HG02642 (cell line): ENCODE data around the gene SLC12A9.

Experiments used
- ATAC-seq: cut with Tn5 transposase; IDR thresholded peaks from one replicate; pipeline ENCODE4 v1.9.1; 2021; ENCODE audit warnings: mild to moderate bottlenecking; ENCODE audit not compliant: unreplicated experiment, poor library complexity

Gene SLC12A9

DNA sequence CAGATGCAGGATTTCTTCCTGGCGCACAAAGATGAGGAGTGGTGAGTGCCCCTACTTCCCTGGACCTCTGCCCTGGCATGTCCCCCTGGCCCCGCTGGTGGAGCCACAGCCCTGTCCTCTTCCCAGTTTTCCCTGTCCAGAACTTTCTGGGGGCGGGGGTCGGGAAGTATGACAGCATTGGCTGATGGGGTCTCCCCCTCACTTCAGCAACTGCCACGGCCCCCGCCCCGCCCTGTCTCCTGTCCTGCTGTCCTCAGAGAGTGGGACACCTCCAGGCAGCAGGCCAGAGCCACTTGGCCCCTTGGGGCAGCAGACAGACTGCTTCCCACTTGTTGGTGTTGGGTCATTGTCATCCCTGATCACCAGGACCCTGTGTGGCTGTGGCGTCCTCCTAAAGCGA, 29.7 kb downstream of the SLC12A9 start:
- ATAC-seq = no peak

DNA sequence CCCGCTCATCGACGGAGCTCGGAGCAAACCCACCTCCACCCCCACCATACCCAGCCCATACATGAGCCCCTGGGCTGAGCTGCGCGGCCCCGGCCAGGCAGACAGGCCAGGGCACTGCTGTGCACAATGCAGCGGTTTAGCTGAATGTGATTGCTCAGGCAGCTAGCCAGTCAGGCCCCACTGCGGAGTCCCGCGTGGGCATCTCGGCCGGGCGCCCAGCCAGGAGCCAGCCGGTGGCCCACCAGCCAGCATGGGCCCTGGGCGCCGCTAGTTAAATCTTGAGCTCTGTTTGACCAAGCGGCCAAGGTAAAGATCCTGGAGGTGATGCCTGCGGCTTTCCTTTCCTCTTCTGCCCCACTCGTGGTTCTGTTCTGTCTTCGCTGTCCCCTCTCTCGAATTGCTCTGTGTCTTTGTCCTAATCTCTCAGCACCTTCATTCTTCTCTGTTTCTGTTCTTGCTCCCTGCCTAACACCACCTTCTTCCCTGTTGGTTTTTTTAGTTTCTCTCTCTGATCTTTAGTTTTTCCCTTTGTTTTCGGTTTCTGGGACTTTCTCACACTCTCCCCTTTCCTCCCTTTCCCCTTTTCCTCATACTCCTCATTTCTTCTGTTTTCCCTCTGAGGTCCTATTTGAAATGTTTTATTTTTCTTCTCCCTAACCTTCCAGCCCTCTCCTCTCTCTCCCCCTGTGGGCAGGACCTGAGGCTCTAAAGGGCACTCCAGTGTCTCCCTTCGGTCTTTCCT, 30.4 kb downstream of the SLC12A9 start:
- ATAC-seq = no peak

DNA sequence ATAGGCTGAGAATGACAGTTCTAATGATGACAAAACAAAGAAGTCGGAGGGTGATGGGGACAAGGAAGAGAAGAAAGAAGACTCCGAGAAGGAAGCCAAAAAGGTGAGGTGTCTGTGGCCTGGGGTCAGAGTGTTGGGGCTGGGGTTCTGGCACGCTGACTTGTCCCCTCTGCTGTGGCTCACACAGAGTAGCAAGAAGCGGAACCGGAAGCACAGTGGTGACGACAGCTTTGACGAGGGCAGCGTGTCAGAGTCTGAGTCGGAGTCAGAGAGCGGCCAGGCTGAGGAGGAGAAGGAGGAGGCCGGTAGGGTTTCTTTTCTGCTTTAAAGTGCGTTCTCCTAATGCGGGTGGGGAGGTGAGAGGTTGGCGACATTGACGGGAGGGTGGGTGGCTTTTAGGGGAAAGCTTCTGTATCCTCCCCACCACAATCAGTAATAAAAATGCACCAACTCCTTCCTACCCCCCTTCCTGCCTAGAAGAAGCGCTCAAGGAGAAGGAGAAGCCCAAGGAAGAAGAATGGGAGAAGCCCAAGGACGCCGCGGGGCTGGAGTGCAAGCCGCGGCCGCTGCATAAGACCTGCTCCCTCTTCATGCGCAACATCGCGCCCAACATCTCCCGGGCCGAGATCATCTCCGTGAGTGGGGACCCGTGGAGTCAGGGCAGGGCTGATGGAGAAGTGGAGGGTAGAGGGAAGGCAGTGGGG, 32.4 kb downstream of the SLC12A9 start:
- ATAC-seq = no peak

DNA sequence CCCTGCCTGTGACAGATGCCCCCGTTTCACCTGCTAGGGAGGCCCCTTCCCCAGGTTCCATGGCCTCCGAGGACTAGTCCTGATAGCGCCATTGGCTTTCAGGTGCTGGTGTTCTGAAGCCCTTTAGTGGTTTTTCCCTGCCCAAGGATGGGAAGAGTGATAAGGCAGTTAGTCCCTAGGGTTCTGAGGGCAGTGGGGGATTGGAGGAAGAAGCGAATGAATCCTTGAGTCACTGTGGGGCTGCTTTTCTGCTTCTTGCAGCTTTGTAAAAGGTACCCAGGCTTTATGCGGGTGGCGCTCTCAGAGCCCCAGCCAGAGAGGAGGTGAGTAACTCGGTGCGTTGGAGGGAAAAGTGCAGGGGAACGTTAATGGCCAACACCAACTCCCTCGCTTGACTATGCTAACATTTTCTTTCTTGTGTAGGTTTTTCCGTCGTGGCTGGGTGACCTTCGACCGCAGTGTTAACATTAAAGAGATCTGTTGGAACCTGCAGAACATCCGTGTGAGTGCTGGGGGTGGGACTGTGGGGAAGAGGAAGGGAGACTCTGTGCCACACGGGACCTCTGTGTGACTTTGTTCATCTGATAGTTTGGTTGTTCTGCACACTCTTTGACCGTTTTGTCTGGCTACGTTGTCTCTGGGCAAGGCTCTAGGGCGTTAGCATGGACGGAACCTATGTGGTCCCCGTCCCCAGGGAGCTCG, 33.1 kb downstream of the SLC12A9 start:
- ATAC-seq = no peak

DNA sequence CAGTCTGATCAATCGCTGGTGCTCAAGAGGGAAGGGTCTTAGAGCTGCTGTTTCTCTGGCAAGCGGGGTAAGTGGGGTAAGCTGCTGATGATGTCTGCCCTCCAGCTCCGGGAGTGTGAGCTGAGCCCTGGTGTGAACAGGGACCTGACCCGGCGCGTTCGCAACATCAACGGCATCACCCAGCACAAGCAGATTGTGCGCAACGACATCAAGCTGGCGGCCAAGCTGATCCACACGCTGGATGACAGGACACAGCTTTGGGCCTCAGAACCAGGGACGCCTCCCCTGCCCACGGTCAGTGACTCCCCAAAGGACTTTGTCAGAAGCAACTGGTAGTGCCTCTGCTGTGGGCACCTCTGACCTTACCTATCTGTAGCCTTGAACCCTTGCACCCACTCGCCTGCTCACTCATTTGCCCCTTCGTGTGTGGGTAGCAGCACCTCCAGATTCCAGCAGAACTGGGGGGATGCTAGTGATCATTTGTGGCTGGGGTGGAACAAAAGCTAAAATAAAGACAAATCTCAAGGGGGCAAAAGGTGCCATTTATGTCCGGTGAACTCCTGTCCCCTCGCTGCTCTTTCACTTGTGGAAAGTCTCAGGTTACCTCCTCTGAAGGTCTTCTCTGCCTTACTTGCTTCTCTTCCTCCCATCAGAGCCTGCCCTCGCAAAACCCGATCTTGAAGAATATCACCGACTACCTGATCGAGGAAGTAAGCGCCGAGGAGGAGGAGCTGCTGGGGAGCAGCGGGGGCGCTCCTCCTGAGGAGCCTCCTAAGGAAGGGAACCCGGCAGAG, 33.8 kb downstream of the SLC12A9 start:
- no peak for ATAC-seq

DNA sequence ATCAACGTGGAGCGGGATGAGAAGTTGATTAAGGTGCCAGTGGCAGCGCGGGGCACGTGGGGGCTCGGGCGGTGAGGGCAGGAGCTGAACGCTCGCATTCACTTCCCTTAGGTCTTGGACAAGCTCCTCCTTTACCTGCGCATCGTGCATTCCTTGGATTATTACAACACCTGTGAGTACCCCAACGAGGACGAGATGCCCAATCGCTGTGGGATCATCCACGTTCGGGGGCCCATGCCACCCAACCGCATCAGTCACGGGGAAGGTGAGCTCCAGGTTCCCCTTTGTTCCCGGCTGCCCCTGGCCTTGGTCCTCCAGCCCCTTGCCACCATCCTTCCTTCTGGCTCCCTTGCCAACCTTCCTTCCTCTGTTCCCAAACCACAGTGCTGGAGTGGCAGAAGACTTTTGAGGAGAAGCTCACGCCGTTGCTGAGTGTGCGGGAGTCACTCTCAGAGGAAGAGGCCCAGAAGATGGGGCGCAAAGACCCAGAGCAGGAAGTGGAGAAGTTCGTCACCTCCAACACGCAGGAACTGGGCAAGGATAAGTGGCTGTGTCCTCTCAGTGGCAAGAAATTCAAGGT, 34.5 kb downstream of the SLC12A9 start:
- ATAC-seq = no peak

DNA sequence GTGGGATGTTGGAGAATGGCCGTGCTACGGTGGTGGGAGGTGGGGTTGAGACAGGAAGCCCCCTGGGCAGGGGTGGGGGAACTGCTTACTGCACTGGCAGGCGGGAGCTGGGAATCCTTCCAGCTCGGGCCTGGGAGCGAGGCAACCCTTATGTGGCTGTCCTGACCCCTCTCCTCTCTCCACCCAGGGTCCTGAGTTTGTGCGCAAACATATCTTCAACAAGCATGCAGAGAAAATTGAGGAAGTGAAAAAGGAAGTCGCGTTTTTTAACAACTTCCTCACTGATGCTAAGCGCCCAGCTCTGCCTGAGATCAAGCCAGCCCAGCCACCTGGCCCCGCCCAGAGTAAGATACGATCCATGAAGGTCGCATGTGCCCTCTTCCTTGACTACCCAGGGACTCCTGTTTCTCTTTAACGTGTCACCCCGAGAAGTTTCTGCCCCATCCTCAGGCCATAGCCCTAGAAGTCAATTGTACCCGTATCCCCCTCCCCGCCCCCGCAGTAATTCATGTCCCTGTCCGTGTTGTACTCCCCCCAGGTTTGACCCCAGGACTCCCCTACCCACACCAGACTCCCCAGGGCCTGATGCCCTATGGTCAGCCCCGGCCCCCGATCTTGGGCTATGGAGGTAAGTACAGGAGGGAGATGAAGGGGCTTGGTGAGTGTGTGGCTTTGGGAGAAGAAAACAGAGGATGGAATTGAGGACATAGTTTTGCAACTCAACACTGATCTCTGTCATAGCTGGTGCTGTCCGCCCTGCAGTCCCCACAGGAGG, 35.2 kb downstream of the SLC12A9 start:
- ATAC-seq = peak; percentile 43

DNA sequence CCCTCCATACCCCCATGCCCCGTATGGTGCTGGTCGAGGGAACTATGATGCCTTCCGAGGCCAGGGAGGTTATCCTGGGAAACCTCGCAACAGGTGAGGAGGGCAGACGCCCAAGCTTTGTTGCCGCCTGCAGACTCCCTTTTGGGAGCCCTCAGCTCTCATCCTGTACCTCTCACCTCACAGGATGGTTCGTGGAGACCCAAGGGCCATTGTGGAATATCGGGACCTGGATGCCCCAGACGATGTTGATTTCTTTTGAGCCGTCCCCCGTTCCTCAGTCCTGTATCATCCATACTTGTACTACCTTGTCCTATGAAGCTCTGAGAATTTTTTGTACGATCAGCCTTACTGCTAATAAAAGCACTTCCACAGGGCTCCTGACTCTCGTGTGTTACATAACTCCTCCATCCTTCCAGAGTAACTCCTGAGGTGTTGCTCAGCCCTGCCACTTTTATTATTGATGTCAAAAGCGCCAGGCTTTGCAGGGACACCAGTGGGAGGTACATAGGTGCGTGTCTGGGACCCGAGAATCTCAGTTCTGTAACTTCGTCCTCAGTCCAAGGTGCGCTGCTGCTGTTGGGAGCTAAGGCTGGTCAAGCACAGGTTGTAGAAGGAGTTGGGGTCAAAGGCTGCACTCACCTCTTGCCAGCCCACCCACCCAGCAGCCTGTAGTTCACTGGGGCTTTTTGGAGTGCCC, 35.9 kb downstream of the SLC12A9 start:
- ATAC-seq = no peak

DNA sequence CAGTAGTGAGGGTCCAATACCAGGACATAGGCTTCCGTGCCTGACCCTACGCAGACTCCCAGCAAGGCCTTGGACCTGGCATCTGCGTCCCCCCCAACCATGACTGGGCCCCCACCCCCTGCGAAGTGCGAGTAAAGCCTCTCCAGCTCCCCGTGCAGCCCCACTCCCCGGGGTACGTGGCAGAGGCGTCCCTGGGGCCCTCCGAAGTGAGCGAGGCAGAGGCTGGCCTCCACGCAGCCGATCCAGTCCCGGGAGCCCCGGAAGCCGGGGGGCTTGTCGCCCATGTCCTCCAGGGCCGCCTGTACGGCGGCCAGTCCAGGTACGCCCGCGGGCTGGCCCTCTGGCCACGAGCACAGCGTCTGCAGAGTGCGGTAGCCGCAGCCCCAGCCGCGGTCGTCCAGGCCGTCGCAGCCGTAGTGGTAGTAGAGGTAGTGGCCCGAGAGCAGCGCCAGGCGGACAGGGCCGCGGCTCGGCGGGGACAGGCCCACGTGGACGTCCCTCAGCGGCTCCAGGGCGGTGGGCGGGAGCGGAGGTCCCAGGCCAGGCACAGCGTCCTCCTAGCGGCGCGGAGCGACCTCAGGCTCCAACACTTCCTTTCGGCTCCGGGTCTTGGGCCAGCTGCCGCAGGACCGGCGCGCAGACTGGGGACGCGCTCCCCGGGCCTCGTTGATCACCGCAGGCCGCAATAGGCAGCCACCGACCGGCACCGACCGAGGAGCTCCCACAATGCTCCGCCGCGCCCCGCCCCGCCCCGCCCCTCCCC, 36.7 kb downstream of the SLC12A9 start, which contains the start of gene UFSP1:
Gene UFSP1 (minus strand): TSS at position 728 of the 763 bp plus-strand sequence. CDS start 444 bp downstream, at position 284.
- ATAC-seq = peak; percentile 30

DNA sequence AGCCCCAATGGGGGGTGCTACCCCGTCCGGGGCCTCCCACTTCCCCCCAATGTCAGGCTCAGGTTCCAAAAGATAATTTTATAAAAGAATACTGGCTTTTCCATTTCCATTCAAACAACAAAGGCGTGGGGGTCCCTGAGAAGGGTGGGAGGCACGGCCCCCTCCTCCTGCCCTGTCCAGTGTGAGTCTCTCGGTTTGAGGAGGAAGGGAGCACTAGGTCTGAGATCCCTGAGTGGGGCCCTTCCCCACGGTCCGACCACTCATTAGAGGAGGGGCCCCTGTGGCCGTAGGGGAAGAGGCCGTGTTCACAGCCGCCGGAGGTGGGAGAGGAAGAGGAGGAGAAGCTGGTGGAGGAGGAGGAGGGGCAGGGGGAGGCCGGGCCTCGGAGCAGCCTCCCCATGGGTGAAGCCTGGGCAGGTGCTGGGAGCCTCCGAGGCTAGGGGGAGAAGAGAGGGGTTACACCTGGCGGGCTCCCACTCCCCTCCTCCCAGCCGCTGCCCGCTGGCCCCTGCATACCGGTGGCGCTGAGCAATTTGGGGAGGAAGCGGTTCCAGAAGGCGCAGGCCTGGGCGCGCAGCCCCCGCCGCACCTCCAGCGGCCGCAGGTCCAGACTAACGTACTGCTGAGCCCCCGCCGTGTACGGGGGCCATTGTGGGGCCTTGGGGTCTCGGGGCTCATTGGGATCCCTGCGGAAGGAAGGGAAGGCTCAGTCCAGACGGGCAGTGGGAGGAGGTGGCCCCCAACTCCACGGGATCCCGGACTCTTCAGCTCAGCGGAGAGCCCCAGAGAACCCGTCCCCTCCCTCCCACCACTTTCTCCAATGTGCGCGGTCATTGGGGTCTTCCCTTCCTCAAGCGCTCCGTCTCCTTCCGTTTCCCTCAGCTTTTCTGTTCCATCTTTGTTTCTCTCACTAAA, 38.4 kb downstream of the SLC12A9 start:
- no peak for ATAC-seq

DNA sequence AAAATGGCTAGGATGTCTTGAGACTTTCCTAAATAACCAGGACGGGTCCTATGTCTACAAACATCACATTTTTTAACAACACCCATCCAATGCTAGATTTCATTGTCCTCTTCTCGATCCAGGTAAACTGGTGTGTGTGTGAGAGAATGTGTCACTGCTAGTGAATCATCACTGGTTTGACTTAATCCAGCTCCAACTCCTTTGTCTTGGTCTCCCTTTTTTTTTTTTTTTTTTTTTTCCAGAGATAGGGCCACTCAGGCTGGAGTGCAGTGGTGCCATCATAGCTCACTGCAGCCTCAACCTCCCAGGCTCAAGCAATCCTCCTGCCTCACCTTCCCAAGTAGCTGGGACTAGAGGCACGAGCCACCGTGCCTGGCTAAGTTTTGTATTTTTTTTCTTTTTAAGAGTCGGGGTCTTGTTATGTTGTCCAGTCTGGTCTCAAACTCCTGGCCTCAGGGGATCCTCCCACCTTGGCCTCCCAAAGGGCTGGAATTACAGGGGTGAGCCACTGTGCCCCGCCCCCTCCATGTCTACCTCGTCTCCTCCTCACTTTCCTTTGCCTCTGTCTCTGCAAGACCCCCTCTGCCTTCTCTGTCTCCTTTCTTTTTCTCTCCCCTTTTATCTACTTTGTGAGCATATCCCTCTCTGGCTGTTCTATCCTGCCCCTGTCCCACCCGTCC, 39.2 kb downstream of the SLC12A9 start:
- no peak for ATAC-seq

DNA sequence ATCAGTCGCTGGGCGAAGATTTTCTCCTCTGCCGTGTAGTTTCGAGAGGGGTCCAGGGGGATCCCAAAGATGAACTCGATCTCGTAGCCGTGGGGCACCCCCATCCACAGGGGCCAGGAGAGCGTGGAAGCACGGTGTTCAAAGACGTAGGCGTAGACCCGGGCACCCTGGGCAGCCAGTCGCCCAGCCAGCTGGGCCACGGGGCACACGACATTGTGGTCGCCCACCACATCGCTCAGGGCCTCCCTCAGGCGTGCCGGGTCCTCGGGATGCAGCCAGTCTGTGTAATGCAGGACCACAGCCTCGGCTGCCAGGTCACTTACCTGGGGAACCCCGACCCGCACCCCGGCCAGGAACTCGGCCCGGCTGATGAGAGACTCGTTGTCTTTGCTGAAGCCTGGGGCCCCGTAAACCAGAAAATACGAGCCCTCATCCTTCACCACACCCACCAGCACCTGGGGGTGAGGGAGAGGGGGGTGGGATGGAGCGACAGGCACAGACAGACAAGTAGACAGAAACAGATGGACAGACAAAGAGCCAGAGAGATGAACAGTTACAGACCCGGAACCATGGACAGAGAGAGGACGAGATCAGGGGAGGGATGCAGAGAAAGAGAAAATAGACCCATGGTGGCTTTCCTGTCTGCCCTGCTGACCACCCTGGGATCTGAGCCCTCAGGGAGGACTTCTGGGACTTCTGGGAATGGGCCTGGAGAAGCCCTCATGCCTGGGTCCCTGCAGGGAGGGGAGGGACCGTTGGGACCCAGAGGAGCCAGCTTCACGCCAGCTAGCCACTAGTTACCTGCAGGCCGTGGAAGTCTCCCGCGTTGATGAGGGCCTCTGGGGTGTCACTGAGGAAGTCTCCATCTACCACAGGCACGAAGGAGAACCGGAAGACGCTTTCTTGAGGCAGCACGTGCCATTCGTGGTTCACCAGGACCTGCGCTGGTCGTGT, 40.1 kb downstream of the SLC12A9 start:
- no peak for ATAC-seq

DNA sequence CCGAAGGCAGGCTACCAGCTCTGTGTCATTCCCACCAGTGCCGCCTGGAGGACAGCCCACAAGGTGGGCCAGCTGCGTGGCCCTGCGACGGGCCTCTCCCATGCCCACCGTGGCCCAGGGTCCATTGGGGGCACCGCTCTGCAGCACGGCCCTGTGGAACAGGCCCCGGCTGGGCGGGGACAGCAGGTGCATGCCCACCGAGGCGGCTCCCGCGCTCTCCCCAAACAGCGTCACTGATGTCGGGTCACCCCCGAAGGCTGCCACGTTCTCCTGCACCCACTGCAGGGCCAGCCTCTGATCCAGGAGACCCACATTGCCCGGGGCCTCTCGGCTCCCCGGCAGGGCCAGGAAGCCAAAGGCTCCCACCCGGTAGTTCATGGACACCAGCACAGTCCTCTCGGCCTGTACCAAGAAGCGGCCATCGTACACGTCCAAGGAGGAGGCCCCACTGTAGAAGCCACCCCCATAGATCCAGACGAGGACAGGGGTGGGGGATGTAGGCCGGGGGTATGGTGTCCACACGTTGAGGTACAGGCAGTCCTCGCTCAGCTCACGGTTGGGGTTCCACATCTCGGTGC, 40.9 kb downstream of the SLC12A9 start:
- no peak for ATAC-seq

DNA sequence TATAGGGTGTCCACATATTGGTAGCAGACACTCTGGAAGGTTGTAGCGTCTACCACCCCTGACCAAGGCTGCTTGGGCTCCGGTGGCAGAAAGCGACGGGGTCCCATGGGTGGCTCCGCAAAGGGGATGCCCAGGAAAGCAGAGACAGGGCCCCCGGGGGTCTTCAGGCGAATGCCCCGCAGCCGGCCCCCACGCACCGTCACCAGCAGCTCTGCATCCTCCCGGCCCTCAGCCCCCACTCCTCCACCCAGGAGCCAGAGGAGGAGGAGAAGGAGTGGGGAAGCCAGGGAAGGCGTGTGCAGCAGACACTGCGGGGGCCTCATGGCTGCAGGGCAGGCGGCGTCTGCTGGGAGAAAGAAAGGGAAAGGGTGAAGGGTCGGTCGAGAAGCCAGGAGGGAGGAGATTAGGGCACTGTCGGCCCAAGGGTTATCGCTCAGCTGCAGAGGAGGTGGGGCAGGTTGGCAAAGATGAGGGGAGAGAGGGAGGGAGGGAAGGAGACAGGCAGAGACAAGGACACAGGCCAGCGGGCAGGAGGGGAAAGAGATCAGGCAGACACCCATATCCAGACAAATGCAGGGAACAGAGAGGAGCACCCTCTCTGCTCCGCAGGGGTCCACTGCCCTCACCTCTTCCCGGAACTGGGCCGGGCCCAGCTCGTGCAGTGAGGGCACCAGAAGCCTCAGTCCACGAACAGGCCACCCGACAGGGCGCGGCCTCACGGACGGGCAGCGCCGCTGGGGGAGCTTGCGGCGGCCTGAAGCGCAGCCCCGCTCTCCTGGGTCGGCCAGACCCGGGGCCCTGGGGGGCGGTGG, 41.6 kb downstream of the SLC12A9 start:
- no peak for ATAC-seq
